ENCODE results near the gene ZNF554. TPM values are rescaled to one million over a fixed set of nuclear protein-coding genes. Genes with fewer than 3 reads are reported as not detected.

The ZNF554 gene
- total RNA-seq, 1 donor from 2014 or later = 4.2 TPM

DNA sequence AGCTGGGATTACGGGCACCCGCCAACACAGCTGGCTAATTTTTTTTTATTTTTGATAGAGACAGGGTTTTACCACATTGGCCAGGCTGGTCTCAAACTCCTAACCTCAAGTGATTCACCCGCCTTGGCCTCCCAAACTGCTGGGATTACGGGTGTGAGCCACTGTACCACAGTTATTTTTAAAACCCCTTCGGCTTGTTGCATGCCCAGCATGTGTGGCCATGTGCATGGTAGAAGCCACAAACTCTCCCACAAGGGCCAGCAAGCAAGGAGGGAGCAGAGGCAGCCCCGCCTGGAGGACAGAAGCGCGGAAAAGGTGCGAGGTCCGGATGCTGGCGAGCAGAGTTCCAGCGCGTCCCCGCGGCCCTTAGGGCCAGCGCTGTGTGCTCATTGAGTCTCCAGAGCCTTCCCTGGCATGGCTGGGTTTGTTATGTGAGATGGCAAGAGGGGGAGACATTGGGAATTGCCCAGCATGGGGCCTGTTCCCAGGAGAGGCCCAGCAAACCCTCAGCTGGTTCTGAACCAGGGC is 21.4 kb upstream of the ZNF554 start:
- H3K27me3 ChIP-seq (ENCODE audit: low read depth) = no peaks in the 10 kb centered on the region
- H3K4me1 ChIP-seq = no peaks in the 10 kb centered on the region
- no peaks in the 10 kb centered on the region for H3K9me3 ChIP-seq
- peaks cover 68% of the 10 kb centered on the region for H3K36me3 ChIP-seq
- DNase-seq (no peak), ATAC-seq (no peak)
- no peak overlapping the region for H3K4me3 ChIP-seq
- no peak overlapping the region for H3K27ac ChIP-seq
- TF ChIP-seq, protein P1, sequence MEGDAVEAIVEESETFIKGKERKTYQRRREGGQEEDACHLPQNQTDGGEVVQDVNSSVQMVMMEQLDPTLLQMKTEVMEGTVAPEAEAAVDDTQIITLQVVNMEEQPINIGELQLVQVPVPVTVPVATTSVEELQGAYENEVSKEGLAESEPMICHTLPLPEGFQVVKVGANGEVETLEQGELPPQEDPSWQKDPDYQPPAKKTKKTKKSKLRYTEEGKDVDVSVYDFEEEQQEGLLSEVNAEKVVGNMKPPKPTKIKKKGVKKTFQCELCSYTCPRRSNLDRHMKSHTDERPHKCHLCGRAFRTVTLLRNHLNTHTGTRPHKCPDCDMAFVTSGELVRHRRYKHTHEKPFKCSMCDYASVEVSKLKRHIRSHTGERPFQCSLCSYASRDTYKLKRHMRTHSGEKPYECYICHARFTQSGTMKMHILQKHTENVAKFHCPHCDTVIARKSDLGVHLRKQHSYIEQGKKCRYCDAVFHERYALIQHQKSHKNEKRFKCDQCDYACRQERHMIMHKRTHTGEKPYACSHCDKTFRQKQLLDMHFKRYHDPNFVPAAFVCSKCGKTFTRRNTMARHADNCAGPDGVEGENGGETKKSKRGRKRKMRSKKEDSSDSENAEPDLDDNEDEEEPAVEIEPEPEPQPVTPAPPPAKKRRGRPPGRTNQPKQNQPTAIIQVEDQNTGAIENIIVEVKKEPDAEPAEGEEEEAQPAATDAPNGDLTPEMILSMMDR (IDR thresholded peaks at IDR 0.05) = no peak
- intact Hi-C loops (cut with DNase I) = no loop called here

DNA sequence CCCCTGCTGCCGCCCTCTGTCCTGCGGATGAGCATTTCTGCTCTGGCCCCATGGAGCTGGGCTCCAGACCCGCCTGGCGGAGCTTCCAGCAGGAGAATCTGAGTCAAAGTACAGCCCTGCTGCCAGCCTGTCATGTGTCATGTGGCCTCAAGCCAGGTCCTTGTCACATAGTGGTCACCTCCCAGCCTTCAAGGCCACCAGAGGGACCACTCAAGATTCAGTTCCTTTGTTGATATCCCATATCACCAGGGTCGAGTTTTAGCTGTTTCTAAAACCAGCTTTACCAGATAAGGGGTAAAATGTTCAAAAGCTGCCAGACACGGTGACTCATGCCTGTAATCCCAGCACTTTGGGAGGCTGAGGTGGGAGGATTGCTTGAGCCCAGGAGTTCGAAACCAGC is 20.9 kb upstream of the ZNF554 start:
- Histone ChIP-seq H3K27me3 (ENCODE audit: low read depth) (no peaks in the 10 kb centered on the region), H3K36me3 (peaks cover 68% of the 10 kb centered on the region), H3K4me3 (no peak overlapping the region), H3K4me1 (no peaks in the 10 kb centered on the region), H3K9me3 (no peaks in the 10 kb centered on the region), H3K27ac (no peak overlapping the region)
- TF ChIP-seq, protein P1 (IDR thresholded peaks at IDR 0.05) = no peak
- ATAC-seq = no peak
- no peak for DNase-seq
- intact Hi-C loops (cut with DNase I) = no loop called here

DNA sequence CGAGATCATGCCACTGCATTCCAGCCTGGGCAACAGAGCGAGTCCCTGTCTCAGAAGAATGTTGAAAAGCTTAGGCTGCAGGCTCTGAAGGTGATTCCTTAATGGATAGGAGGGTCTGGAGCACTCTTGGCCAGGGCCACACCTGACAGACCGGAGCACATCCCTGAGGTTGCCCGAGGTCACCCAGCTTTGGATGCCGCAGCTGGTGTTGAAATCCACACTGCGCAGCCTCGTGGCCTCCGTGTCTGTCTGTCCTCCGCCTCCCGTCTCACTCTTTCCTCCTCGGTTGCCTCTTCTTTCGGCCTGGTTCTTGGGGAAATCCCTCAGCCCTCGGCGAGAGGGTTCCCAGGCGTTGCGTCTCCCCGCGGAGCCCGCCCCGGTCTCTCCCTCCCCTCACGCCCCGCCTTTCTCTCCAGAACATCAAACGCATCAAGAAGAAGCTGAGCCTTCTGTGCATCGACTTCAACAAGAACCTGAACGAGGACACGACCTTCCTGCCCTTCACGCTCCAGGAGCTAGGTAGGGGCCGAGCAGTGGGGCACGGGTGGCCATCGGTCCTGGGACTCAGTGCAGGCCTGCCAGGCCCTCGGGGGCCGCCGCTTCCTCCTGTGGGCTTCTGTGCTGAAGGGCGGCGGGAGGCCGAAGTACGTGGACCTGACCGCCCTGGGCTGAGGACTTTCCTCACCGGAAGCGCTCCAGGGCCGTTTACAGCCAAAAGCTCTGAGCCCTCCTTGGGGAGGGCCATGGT is 20.2 kb upstream of the ZNF554 start:
- no peaks in the 10 kb centered on the region for H3K9me3 ChIP-seq
- H3K27ac ChIP-seq = no peak overlapping the region
- peaks cover 64% of the 10 kb centered on the region for H3K36me3 ChIP-seq
- intact Hi-C loops (cut with DNase I) = no loop called here
- DNase-seq (no peak), ATAC-seq (no peak)
- H3K4me3 ChIP-seq = no peak overlapping the region
- H3K27me3 ChIP-seq (ENCODE audit: low read depth) = no peaks in the 10 kb centered on the region
- H3K4me1 ChIP-seq = no peaks in the 10 kb centered on the region
- TF ChIP-seq, protein P1 (IDR thresholded peaks at IDR 0.05) = no peak

DNA sequence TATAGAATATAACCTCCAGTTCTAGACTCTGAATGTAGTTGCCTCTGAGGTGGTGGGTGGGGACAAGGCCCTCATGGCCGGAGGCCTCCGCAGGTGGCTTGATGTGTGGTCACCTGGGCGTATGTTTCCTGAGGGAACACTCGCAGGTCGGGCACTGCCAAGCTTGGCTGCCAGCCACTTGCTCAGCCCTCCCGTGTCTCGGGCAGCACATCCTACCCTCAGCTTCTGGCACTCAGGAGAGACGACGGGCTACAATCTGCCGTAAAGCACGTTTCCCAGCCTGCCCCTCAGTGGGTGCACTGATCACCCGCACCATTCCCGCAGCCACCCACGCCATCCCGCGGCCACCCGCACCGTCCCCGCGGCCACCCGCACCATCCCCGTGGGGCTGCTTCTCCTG is 19.2 kb upstream of the ZNF554 start:
- intact Hi-C loops (cut with DNase I) = no loop called here
- H3K27me3 ChIP-seq (ENCODE audit: low read depth) = no peaks in the 10 kb centered on the region
- peaks cover 59% of the 10 kb centered on the region for H3K36me3 ChIP-seq
- no peak overlapping the region for H3K27ac ChIP-seq
- no peak overlapping the region for H3K4me3 ChIP-seq
- DNase-seq = no peak
- no peaks in the 10 kb centered on the region for H3K9me3 ChIP-seq
- no peak for ATAC-seq
- no peaks in the 10 kb centered on the region for H3K4me1 ChIP-seq
- TF ChIP-seq, protein P1 (IDR thresholded peaks at IDR 0.05) = no peak

DNA sequence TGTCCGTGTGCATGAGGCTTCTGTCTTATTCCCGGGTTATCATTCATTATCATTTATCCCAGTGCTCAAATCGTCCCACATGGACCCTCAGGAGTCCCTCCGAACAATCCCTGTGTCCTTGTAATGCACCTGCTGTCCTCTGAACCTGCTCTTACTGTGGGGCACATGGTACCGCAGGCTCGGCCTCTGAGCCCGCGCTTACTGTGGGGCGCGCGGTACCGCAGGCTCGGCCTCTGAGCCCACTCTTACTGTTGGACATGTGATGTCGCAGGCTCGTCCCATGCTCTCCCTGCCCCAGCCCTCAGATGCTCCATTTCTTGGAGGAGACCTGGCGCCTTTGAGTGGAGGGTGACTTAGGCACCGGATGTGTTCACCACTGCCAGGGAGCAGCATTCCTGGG is 16.8 kb upstream of the ZNF554 start:
- Histone ChIP-seq H3K4me1 (no peaks in the 10 kb centered on the region), H3K27ac (no peak overlapping the region), H3K9me3 (no peaks in the 10 kb centered on the region), H3K27me3 (ENCODE audit: low read depth) (no peaks in the 10 kb centered on the region), H3K4me3 (no peak overlapping the region), H3K36me3 (peaks cover 59% of the 10 kb centered on the region)
- intact Hi-C loops (cut with DNase I) = no loop called here
- TF ChIP-seq, protein P1 (IDR thresholded peaks at IDR 0.05) = no peak
- ATAC-seq (no peak), DNase-seq (no peak)

Data from lower lobe of right lung (tissue), 2 donors.